Erythroblast (primary cell): ENCODE data around the gene TAF3.

ENCODE experiments used
- GATA1 ChIP-seq: IDR thresholded peaks from 2 replicates; pipeline ENCODE4 v1.6.1; 2011; ENCODE audit warnings: low read depth, mild to moderate bottlenecking, control low read depth, low read length, moderate library complexity
- POLR2A ChIP-seq: IDR thresholded peaks from 2 replicates; pipeline ENCODE4 v1.6.1; 2011; ENCODE audit warnings: mild to moderate bottlenecking, low read length

GRCh38 chr10:8060010-8060703, 241.9 kb downstream of the TAF3 start:
- TF ChIP-seq POLR2A (no peak), GATA1 (no peak)
